Dendritic cell treated with granulocyte-macrophage colony-stimulating factor and Interleukin-4, amounts not matched to agents 40 ng/mL and 50 ng/mL, for 4 days (primary cell): ENCODE results near the gene ZFP57.
"Not testable (repeated sequence)": the region's sequence is repeated elsewhere in the genome, so short reads cannot be mapped to it uniquely, and the experiment has no call there.

Experiments
- H3K27ac Mint-ChIP-seq: one replicate; pipeline ENCODE4 v1.8.0; 2022; ENCODE audit warnings: mild to moderate bottlenecking, mixed read lengths
- H3K27me3 Mint-ChIP-seq: one replicate; pipeline ENCODE4 v1.8.0; 2022; ENCODE audit warnings: mild to moderate bottlenecking, mixed read lengths
- H3K36me3 Mint-ChIP-seq: one replicate; pipeline ENCODE4 v1.8.0; 2022; ENCODE audit warnings: low read depth, mixed read lengths
- H3K4me1 Mint-ChIP-seq: one replicate; pipeline ENCODE4 v1.8.0; 2022; ENCODE audit warnings: low read depth, mixed read lengths
- H3K4me3 Mint-ChIP-seq: one replicate; pipeline ENCODE4 v1.8.0; 2022; ENCODE audit warnings: mild to moderate bottlenecking, moderate library complexity, mixed read lengths
- H3K9me3 Mint-ChIP-seq: one replicate; pipeline ENCODE4 v1.8.0; 2022; ENCODE audit warnings: mixed read lengths
- intact Hi-C: fragments of 100-400 bp; cut with micrococcal nuclease; formaldehyde crosslinking; loops from one replicate; pipeline ENCODE4 v1.15.0; 2022

Gene ZFP57

DNA sequence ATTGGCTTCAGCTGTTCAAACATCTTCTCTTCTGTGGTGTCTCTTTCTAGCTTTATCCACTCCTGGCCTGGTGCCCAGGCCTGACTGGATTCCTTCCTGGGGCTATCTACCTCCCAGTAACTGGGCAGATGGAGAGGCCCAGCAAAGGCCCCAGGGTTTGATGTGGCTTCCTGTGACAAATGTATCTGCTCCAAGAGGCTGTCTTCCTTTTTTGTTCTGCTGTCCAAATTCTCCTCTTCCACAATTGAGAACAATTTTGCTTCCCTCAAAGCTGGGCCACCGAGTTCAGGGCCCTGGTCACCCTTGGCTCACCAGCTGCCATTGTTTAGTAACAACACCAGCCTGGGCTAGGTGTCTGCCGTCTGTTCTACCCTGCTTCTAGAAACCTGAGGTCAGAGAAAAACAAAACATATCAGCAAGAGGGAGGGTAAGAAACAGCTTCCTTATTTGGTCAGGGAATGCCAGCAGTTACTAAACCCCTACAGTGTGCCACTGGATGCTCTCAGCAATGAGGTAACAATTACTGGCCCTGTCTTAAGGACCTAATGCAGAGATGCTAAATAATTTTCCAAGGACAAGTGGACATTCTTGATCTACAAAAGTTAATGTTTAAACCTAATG is 3.9 kb downstream of the ZFP57 start:
- Mint-ChIP-seq H3K4me3 (no peak overlapping the region), H3K36me3 (peaks cover 50% of the 10 kb centered on the region), H3K9me3 (no peaks in the 10 kb centered on the region), H3K27ac (peak overlapping the region; percentile 45), H3K4me1 (peaks cover 42% of the 10 kb centered on the region), H3K27me3 (peaks cover 19% of the 10 kb centered on the region)
- intact Hi-C loops: no loop called here

GRCh38 chr6:29675561-29675960 is 5.4 kb downstream of the ZFP57 start:
- intact Hi-C loops: no loop called here
- Mint-ChIP-seq H3K4me3 (no peak overlapping the region), H3K27me3 (peaks cover 12% of the 10 kb centered on the region), H3K4me1 (peaks cover 34% of the 10 kb centered on the region), H3K27ac (no peak overlapping the region), H3K9me3 (no peaks in the 10 kb centered on the region), H3K36me3 (peaks cover 51% of the 10 kb centered on the region)

DNA sequence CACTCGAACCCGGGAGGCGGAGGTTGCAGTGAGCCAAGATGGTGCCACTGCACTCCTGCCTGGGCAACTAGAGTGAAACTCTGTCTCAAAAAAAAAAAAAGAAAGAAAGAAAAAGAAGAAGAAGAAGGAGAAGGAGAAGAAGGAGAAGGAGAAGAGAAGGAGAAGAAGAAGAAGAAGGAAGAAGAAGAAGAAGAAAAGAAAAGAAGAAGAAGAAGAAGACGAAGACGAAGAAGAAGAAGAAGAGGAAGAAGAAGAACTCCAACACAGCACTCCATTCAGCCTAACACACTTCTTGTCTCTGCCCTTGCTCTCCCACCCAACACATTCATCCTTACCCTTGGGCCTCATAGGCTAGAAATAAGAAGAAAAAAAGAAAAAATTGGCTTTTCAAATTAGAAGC is 6.9 kb downstream of the ZFP57 start:
- intact Hi-C loops: no loop called here
- no peaks in the 10 kb centered on the region for H3K9me3 Mint-ChIP-seq
- no peak overlapping the region for H3K27ac Mint-ChIP-seq
- peaks cover 49% of the 10 kb centered on the region for H3K36me3 Mint-ChIP-seq
- no peak overlapping the region for H3K4me3 Mint-ChIP-seq
- peaks cover 18% of the 10 kb centered on the region for H3K4me1 Mint-ChIP-seq
- H3K27me3 Mint-ChIP-seq: peaks cover 3% of the 10 kb centered on the region

- Mint-ChIP-seq H3K9me3 (no peaks in the 10 kb centered on the region), H3K27me3 (peaks cover 3% of the 10 kb centered on the region)
These were observed 7.8 kb downstream of the ZFP57 start for GRCh38 chr6:29673161-29673560.

GRCh38 chr6:29672116-29672515 is 8.8 kb downstream of the ZFP57 start:
- H3K9me3 Mint-ChIP-seq, intact Hi-C loops, H3K27me3 Mint-ChIP-seq, H3K4me3 Mint-ChIP-seq, H3K27ac Mint-ChIP-seq: not testable (repeated sequence)
- Mint-ChIP-seq H3K36me3 (peaks cover 49% of the 10 kb centered on the region), H3K4me1 (peaks cover 17% of the 10 kb centered on the region)

More at GRCh38 chr6:29673161-29673560, 7.8 kb downstream of the ZFP57 start:
- no peak overlapping the region for H3K4me3 Mint-ChIP-seq
- peaks cover 16% of the 10 kb centered on the region for H3K4me1 Mint-ChIP-seq
- intact Hi-C loops: no loop called here
- no peak overlapping the region for H3K27ac Mint-ChIP-seq
- peaks cover 49% of the 10 kb centered on the region for H3K36me3 Mint-ChIP-seq

DNA sequence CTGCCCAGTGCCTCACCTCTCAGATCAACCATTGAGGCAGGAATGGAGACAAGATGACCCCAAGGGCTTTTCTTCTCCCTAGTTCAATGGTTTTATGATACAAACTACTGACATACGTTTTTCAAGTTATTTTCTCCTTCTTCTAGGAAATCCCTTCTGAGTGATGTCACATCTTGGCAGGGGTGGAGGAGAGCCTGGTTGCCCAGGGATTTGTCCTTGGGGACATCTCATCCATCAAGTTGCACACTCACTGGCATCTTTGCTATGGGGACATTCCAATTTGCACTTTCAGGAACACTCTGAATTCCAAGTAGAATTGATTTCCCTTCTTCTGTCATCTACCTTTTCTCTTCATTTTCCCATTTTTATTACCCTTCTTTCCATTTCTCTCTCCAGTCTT is 9.9 kb downstream of the ZFP57 start:
- peaks cover 21% of the 10 kb centered on the region for H3K4me1 Mint-ChIP-seq
- H3K27me3 Mint-ChIP-seq: peaks cover 9% of the 10 kb centered on the region
- H3K4me3 Mint-ChIP-seq: no peak overlapping the region
- peaks cover 46% of the 10 kb centered on the region for H3K36me3 Mint-ChIP-seq
- H3K27ac Mint-ChIP-seq: no peak overlapping the region
- intact Hi-C loops: no loop called here
- no peaks in the 10 kb centered on the region for H3K9me3 Mint-ChIP-seq

- intact Hi-C loops: no loop called here
These were observed 13.8 kb downstream of the ZFP57 start for GRCh38 chr6:29667158-29667557.

DNA sequence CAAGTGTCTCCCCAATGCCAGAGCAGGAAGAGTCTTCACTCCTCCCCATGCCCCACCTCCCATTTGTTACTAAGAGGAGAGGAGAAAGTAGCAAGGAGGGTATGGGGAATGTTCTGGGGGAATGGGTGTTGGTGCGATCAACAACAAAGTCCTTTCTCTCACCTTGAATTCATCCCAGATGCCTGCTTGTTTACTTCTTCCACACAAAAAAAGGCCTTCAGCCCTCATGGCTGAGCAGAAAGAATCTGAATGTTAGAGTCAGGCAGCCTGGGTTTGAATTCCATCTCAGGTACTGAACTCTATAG is 14.2 kb downstream of the ZFP57 start:
- Mint-ChIP-seq H3K27ac (no peak overlapping the region), H3K27me3 (peaks cover 19% of the 10 kb centered on the region), H3K4me1 (peaks cover 18% of the 10 kb centered on the region), H3K4me3 (no peak overlapping the region), H3K9me3 (no peaks in the 10 kb centered on the region), H3K36me3 (peaks cover 6% of the 10 kb centered on the region)
- intact Hi-C loops: no loop called here

More at GRCh38 chr6:29667158-29667557, 13.8 kb downstream of the ZFP57 start:
- H3K4me3 Mint-ChIP-seq: no peak overlapping the region
- H3K4me1 Mint-ChIP-seq: peaks cover 18% of the 10 kb centered on the region
- no peak overlapping the region for H3K27ac Mint-ChIP-seq
- peaks cover 17% of the 10 kb centered on the region for H3K27me3 Mint-ChIP-seq
- peaks cover 9% of the 10 kb centered on the region for H3K36me3 Mint-ChIP-seq
- no peaks in the 10 kb centered on the region for H3K9me3 Mint-ChIP-seq

DNA sequence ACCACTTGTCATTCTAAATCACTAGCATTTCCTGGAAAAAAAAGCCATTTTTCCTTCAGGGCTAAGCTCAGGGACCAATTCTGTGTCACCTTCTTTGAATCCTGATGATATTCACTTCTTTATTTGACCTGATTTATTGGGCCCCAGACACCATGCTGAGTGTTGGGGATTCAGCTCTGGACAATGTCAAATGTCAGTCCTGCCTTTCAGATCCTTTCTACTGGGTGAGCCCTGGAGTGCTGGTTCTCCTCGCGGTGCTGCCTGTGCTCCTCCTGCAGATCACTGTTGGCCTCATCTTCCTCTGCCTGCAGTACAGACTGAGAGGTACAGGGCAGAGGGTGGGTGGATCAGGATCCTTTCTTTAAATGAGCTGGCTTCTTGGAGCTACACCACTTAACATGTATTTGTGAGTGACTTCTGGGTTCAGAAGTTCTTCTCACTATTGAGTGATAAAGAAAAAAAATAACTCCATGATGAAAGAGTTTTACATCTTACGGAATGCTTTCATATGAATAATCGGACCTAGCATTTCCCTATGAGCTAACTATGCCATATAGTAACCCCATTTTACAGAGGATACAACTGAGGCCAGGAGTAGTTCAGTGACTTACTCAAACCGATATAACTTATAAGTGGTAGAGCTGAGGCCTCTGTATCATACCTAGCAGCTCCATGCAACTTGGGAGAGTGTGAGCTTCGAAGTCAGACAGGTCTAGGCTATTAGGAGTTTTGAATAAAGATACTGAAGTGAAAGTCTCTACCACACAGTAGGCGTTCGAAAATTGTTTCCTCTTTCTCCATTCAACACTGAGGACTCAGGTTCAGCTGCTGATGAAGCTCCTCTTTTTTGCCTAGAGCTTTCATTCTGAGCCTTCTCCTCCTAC is 14.8 kb downstream of the ZFP57 start:
- peaks cover 2% of the 10 kb centered on the region for H3K36me3 Mint-ChIP-seq
- peaks cover 18% of the 10 kb centered on the region for H3K4me1 Mint-ChIP-seq
- no peak overlapping the region for H3K27ac Mint-ChIP-seq
- H3K27me3 Mint-ChIP-seq: peaks cover 24% of the 10 kb centered on the region
- H3K4me3 Mint-ChIP-seq: no peak overlapping the region
- intact Hi-C loops: no loop called here
- H3K9me3 Mint-ChIP-seq: no peaks in the 10 kb centered on the region

DNA sequence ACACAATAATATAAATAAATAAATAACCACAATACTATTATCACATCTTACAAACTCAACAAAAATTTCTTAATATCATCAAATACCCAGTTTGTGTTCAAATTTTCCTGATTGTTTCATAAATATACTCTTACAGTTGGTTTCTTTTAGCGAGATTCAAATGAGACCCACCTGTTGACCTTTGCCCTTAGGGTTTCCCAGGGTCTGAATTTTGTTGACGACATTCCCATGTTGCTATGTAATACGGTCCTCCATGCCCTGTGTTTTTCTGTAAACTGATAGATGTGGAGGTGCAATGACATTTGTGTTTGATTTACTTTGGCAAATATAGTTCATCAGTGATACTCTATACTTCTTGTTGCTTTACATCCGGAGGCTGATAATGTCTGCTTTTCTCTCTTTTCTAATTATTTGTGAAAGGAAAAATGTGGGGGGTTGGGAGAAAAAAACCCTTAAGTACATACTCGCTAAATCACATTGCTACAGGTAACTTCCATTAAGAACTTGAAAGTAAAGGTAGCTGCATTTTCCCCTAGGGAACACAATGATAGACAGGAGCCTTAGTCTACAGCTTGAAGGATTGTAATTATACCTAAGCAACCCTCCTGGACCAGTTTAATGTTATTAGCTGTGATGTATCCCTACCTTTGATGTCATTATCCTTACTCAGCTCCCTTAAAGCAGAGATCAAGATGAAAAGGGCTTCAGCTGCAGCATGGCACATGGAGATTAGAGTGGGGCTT is 17.5 kb downstream of the ZFP57 start:
- no peaks in the 10 kb centered on the region for H3K9me3 Mint-ChIP-seq
- no peak overlapping the region for H3K27ac Mint-ChIP-seq
- no peaks in the 10 kb centered on the region for H3K36me3 Mint-ChIP-seq
- intact Hi-C loops: no loop called here
- H3K27me3 Mint-ChIP-seq: peaks cover 26% of the 10 kb centered on the region
- H3K4me1 Mint-ChIP-seq: peaks cover 18% of the 10 kb centered on the region
- no peak overlapping the region for H3K4me3 Mint-ChIP-seq

DNA sequence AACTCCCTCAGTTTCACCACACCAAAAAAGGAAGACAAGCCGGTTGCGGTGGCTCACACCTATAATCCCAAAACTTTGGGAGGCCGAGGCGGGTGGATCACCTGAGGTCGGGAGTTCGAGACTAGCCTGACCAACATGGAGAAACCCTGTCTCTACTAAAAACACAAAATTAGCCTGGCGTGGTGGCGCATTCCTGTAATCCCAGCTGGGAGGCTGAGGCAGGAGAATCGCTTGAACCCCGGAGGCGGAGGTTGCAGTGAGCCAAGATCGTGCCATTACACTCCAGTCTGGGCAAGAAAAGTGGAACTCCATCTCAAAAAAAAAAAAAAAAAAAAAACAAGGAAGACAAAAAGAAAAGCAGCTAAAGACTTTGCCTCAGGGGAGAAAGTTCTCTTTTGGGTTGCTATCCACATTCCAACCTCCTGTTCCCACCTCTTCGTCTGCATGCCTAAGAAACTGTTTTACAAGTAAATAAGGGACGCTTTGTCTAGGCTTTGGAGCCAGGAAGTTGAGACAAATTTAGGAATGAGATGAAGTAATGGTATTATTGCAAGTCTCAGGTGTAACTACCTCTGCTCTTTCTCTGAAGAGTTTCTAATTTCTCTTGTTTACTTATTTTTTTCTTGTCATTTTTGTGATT is 19.3 kb downstream of the ZFP57 start:
- H3K4me1 Mint-ChIP-seq: peaks cover 17% of the 10 kb centered on the region
- H3K4me3 Mint-ChIP-seq, H3K9me3 Mint-ChIP-seq, H3K36me3 Mint-ChIP-seq, intact Hi-C loops: not testable (repeated sequence)
- peak overlapping the region; percentile 13 for H3K27ac Mint-ChIP-seq
- peaks cover 24% of the 10 kb centered on the region for H3K27me3 Mint-ChIP-seq

GRCh38 chr6:29661071-29661470 is 19.9 kb downstream of the ZFP57 start:
- no peaks in the 10 kb centered on the region for H3K36me3 Mint-ChIP-seq
- H3K27me3 Mint-ChIP-seq: peaks cover 25% of the 10 kb centered on the region
- peaks cover 17% of the 10 kb centered on the region for H3K4me1 Mint-ChIP-seq
- no peak overlapping the region for H3K4me3 Mint-ChIP-seq
- intact Hi-C loops: no loop called here
- no peaks in the 10 kb centered on the region for H3K9me3 Mint-ChIP-seq
- peak overlapping the region; percentile 13 for H3K27ac Mint-ChIP-seq

GRCh38 chr6:29656798-29657197 is 24.2 kb downstream of the ZFP57 start, which contains the start of gene MOG:
Gene MOG, plus strand, starts transcription at chr6:29657092. Its CDS starts 118 bp downstream, at chr6:29657210.
- H3K4me3 Mint-ChIP-seq: no peak within 1 kb of the TSS
- H3K9me3 Mint-ChIP-seq: no peaks in the 10 kb centered on the region
- H3K27me3 Mint-ChIP-seq: peaks cover 25% of the 10 kb centered on the region
- H3K27ac Mint-ChIP-seq: no peak within 1 kb of the TSS
- intact Hi-C loops: no loop called here
- H3K4me1 Mint-ChIP-seq: peaks cover 13% of the 10 kb centered on the region
- H3K36me3 Mint-ChIP-seq: no peaks in the 10 kb centered on the region

GRCh38 chr6:29656157-29656556 is 24.8 kb downstream of the ZFP57 start:
- Mint-ChIP-seq H3K4me1 (peaks cover 13% of the 10 kb centered on the region), H3K27me3 (peaks cover 20% of the 10 kb centered on the region), H3K27ac (no peak overlapping the region), H3K36me3 (no peaks in the 10 kb centered on the region), H3K4me3 (no peak overlapping the region), H3K9me3 (no peaks in the 10 kb centered on the region)
- intact Hi-C loops: no loop called here
